ENCODE results near the gene GPANK1.

GRCh38 chr6:31693535-31693934, 28.7 kb upstream of the GPANK1 start:
- TF ChIP-seq CTCF (conservative IDR thresholded peaks at IDR 0.05) (no peak), EZH2 (IDR thresholded peaks at IDR 0.05; ENCODE audit: low read depth) (no peak)
